Stomach (tissue), 9 donors: ENCODE results near the gene KLF8. TPM values are rescaled to one million over a fixed set of nuclear protein-coding genes. Genes with fewer than 3 reads are reported as not detected.

Experiments used
- DNase-seq, 2 donors: peaks; one replicate each; pipeline versions ENCODE4 v3.0.0 to v3.0.0-alpha.2; 2013 to 2019
- H3K27ac ChIP-seq, 5 donors: fragments of 200-600 bp in 4 of 5; sonication (generic) in 4 of 5; one replicate each; pipeline ENCODE4 v1.5.1; 2013 to 2019; ENCODE audit warnings: mild to moderate bottlenecking in 1 of 5, moderate library complexity in 1 of 5
- H3K27me3 ChIP-seq, 3 donors: fragments of 200-600 bp; sonication (generic); one replicate each; pipeline ENCODE4 v1.5.1; 2017 to 2019; ENCODE audit warnings: mixed run types in 1 of 3
- H3K36me3 ChIP-seq, 4 donors: fragments of 200-600 bp; sonication (generic); 1 replicate in 3 of 4; 2 replicates in 1 of 4; pipeline ENCODE4 v1.5.1; 2016 to 2019
- H3K4me1 ChIP-seq, 4 donors: fragments of 200-600 bp; sonication (generic); one replicate each; pipeline ENCODE4 v1.5.1; 2016 to 2019
- H3K4me3 ChIP-seq, 4 donors: fragments of 200-600 bp; sonication (generic) in 3 of 4; one replicate each; pipeline ENCODE4 v1.5.1; 2016 to 2019; ENCODE audit warnings: mild to moderate bottlenecking in 1 of 4
- H3K9me3 ChIP-seq, 4 donors: fragments of 200-600 bp; sonication (generic); one replicate each; pipeline ENCODE4 v1.5.1; 2016 to 2019
- EP300 ChIP-seq: sonication (generic); formaldehyde crosslinking; IDR thresholded peaks from one replicate; pipeline ENCODE4 v1.6.1; 2017; ENCODE audit warnings: antibody characterized with exemption
- POLR2A ChIP-seq, 4 donors: fragments of 450-650 bp; IDR thresholded peaks; one replicate each; pipeline ENCODE4 v1.6.1; 2016; ENCODE audit warnings: antibody characterized with exemption in 4 of 4, control low read depth in 2 of 4, mild to moderate bottlenecking in 1 of 4, moderate library complexity in 1 of 4
- POLR2AphosphoS5 ChIP-seq, 3 donors: sonication (generic); formaldehyde crosslinking; IDR thresholded peaks; one replicate each; pipeline ENCODE4 v1.6.1; 2016; ENCODE audit warnings: antibody characterized with exemption in 3 of 3
- WGBS, 5 donors: extraction: QIAGEN DNeasy Blood & Tissue Kit in 3 of 5; methylation state at CpG; one replicate each; pipeline versions ENCODE4 v1.1.5 to v1.1.7; 2013 to 2018; 5-methylcytosine and 5-hydroxymethylcytosine counted together
- intact Hi-C: fragments of 100-400 bp; cut with DNase I; formaldehyde crosslinking; loops from one replicate; pipeline ENCODE4 v1.15.1; 2023; ENCODE audit warnings: low total_unique reads
- polyA plus RNA-seq, 3 donors: library from polyadenylated mRNA; stranded (reverse); fragments of 200-250 nt; gene quantifications; one replicate each; pipeline ENCODE4 v1.2.3, GENCODE V29; 2013
- total RNA-seq, 5 donors: library from RNA; depleted of rRNA; stranded (reverse); fragments of >200 nt; gene quantifications; one replicate each; pipeline versions ENCODE4 v1.1.0 to v1.2.3, GENCODE V29; 2014 to 2016
- TF ChIP-seq, protein P1 (sequence below), 7 experiments: fragments of 450-650 bp in 4 of 7; fragments of 200-600 bp in 3 of 7; sonication (generic) in 3 of 7; IDR thresholded peaks; one replicate each; pipeline ENCODE4 v1.5.1; 2016 to 2019; ENCODE audit warnings: antibody characterized with exemption in 7 of 7, control low read depth in 2 of 7, mild to moderate bottlenecking in 1 of 7
- donor health status: healthy with polysubstance abuse.
- donor health status: Bipolar disorder and iron deficiency.
- donor health status: healthy.

The KLF8 gene
- total and polyA plus RNA-seq, 8 donors, result 0.29 to 15.2 (median 6.5) TPM

GRCh38 chrX:56231537-56232090 is 542 bp upstream of the KLF8 start:
- WGBS, 5 donors, result 25 to 61% (median 38%) methylated on average over 10 of the region's 10 CpGs
- Histone ChIP-seq H3K36me3 (no peaks in the 10 kb centered on the region), H3K9me3 (no peaks in the 10 kb centered on the region), H3K4me1 (peaks cover 0 to 11% (median 0%) of the 10 kb centered on the region in 4 donors), H3K4me3 (peak overlapping the region; percentile 43 to 51 (median 50)), H3K27me3 (peaks cover 0 to 8% (median 0%) of the 10 kb centered on the region in 3 donors), H3K27ac (peak overlapping the region in 2 of 5 donors; percentile 51 to 80)
- TF ChIP-seq, protein P1, sequence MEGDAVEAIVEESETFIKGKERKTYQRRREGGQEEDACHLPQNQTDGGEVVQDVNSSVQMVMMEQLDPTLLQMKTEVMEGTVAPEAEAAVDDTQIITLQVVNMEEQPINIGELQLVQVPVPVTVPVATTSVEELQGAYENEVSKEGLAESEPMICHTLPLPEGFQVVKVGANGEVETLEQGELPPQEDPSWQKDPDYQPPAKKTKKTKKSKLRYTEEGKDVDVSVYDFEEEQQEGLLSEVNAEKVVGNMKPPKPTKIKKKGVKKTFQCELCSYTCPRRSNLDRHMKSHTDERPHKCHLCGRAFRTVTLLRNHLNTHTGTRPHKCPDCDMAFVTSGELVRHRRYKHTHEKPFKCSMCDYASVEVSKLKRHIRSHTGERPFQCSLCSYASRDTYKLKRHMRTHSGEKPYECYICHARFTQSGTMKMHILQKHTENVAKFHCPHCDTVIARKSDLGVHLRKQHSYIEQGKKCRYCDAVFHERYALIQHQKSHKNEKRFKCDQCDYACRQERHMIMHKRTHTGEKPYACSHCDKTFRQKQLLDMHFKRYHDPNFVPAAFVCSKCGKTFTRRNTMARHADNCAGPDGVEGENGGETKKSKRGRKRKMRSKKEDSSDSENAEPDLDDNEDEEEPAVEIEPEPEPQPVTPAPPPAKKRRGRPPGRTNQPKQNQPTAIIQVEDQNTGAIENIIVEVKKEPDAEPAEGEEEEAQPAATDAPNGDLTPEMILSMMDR (IDR thresholded peaks at IDR 0.05), result no peak
- TF ChIP-seq POLR2A (IDR thresholded peaks at IDR 0.05) (no peak), POLR2AphosphoS5 (IDR thresholded peaks at IDR 0.05) (no peak)
- intact Hi-C loops, result no loop called here
- DNase-seq, result peak in 1 of 2 donors; percentile 11

GRCh38 chrX:56233100-56233499 is 944 bp downstream of the KLF8 start:
- 11 to 66% (median 32%) methylated on average over 12 to 17 of the region's 17 CpGs for WGBS, 5 donors
- H3K36me3 ChIP-seq, result no peaks in the 10 kb centered on the region
- DNase-seq, result peak in 1 of 2 donors; percentile 35
- H3K9me3 ChIP-seq, result no peaks in the 10 kb centered on the region
- intact Hi-C loops, result no loop called here
- TF ChIP-seq, protein P1 (IDR thresholded peaks at IDR 0.05), result no peak
- no peak for TF ChIP-seq POLR2A (IDR thresholded peaks at IDR 0.05)
- no peak for TF ChIP-seq POLR2AphosphoS5 (IDR thresholded peaks at IDR 0.05)
- TF ChIP-seq EP300, result no peak
- peak overlapping the region; percentile 10 to 80 (median 69) for H3K27ac ChIP-seq
- peaks cover 0 to 11% (median 0%) of the 10 kb centered on the region in 4 donors for H3K4me1 ChIP-seq
- H3K27me3 ChIP-seq, result peaks cover 0 to 8% (median 0%) of the 10 kb centered on the region in 3 donors
- H3K4me3 ChIP-seq, result peak overlapping the region; percentile 43 to 51 (median 50)

- no peaks in the 10 kb centered on the region for H3K36me3 ChIP-seq
- peak overlapping the region in 4 of 5 donors; percentile 51 to 80 (median 72) for H3K27ac ChIP-seq
- H3K9me3 ChIP-seq, result no peaks in the 10 kb centered on the region
- peaks cover 0 to 8% (median 0%) of the 10 kb centered on the region in 3 donors for H3K27me3 ChIP-seq
- WGBS, 5 donors, result 18 to 32% (median 24%) methylated on average over 8 of the region's 8 CpGs
- peak overlapping the region; percentile 43 to 51 (median 50) for H3K4me3 ChIP-seq
- DNase-seq, result peak in 1 of 2 donors; percentile 70
- TF ChIP-seq POLR2A (IDR thresholded peaks at IDR 0.05), result no peak
- no peak for TF ChIP-seq EP300
- no peak for TF ChIP-seq POLR2AphosphoS5 (IDR thresholded peaks at IDR 0.05)
- TF ChIP-seq, protein P1 (IDR thresholded peaks at IDR 0.05), result no peak
- H3K4me1 ChIP-seq, result peaks cover 0 to 10% (median 0%) of the 10 kb centered on the region in 4 donors
- intact Hi-C loops, result no loop called here
These were observed 1.5 kb downstream of the KLF8 start for GRCh38 chrX:56233682-56234081.

- no peaks in the 10 kb centered on the region for H3K36me3 ChIP-seq
- intact Hi-C loops, result no loop called here
- H3K9me3 ChIP-seq, result no peaks in the 10 kb centered on the region
- no peak for TF ChIP-seq POLR2A (IDR thresholded peaks at IDR 0.05)
- TF ChIP-seq POLR2AphosphoS5 (IDR thresholded peaks at IDR 0.05), result no peak
- TF ChIP-seq EP300, result no peak
- TF ChIP-seq, protein P1 (IDR thresholded peaks at IDR 0.05), result peak in 4 of 7 experiments; percentile 25 to 60 (median 51)
- peaks cover 0 to 3% (median 0%) of the 10 kb centered on the region in 4 donors for H3K4me1 ChIP-seq
- H3K4me3 ChIP-seq, result no peak overlapping the region
- H3K27ac ChIP-seq, result no peak overlapping the region
- 4 to 11% (median 5%) methylated on average over 5 of the region's 5 CpGs for WGBS, 5 donors
- DNase-seq, result peak; percentile 55 to 82
- no peaks in the 10 kb centered on the region for H3K27me3 ChIP-seq
These were observed 16.3 kb downstream of the KLF8 start for GRCh38 chrX:56248492-56248891.
